K562 (cell line): ENCODE measurements around the gene CASP7. TPM values are rescaled to one million over a fixed set of nuclear protein-coding genes. Genes with fewer than 3 reads are reported as not detected.

Experiments used
- ATAC-seq: fragments of 200-7000 bp; cut with Tn5 transposase; 3 replicates; pipeline ENCODE4 v1.9.1; 2020; ENCODE audit warnings: moderate library complexity
- BruUV-seq: library from RNA; stranded (reverse); fragments of 400-500 nt; replicated peaks from 2 replicates; lab custom pipeline; 2021; lab: Mats Ljungman, UMichigan
- CTCF ChIA-PET: fragments of 300-600 bp; formaldehyde crosslinking; extraction: SDS; loops from one replicate; lab custom pipeline; 2021; ENCODE audit warnings: low intra/inter-chr PET ratio; lab: Yijun Ruan, JAX
- POLR2A ChIA-PET: fragments of 300-600, 350-650 bp; sonication (Branson Sonifier 250); formaldehyde crosslinking; extraction: SDS; loops from one replicate; lab custom pipeline; 2021; ENCODE audit warnings: antibody characterized with exemption, inconsistent platforms; lab: Yijun Ruan, JAX
- DNase-seq, 4 experiments: peaks; one replicate each; pipeline versions ENCODE4 v3.0.0 to v3.0.0-alpha.2; 2011 to 2018; ENCODE audit warnings: low spot score in 3 of 4, mixed read lengths in 3 of 4; ENCODE audit errors: extremely low read depth in 1 of 4
- FAIRE-seq: peaks from 2 replicates; lab custom pipeline; 2011; peaks lifted over from hg19 to GRCh38; lab: Jason Lieb, UNC
- H2AFZ ChIP-seq: 2 replicates; pipeline ENCODE4 v1.6.0; 2011; ENCODE audit warnings: low read depth, low read length, control low read depth, inconsistent platforms
- H3K27ac ChIP-seq: fragments of 200-600 bp; 3 replicates; pipeline ENCODE4 v1.8.0; 2011; ENCODE audit warnings: low read depth, mild to moderate bottlenecking, control low read depth, inconsistent platforms, low read length, moderate library complexity, mixed read lengths; ENCODE audit errors: extremely low read depth
- H3K27me3 ChIP-seq, 2 experiments: fragments of 300-600 bp in 1 of 2; 2 replicates in 1 of 2; 3 replicates in 1 of 2; pipeline versions ENCODE4 v1.6.0 to v1.8.0; 2011; ENCODE audit warnings: inconsistent platforms in 2 of 2, low read length in 2 of 2, mild to moderate bottlenecking in 1 of 2, mixed read lengths in 1 of 2, moderate library complexity in 1 of 2; ENCODE audit not compliant: control insufficient read depth in 2 of 2, insufficient read depth in 2 of 2
- H3K36me3 ChIP-seq: fragments of 300-600 bp; 3 replicates; pipeline ENCODE4 v1.8.0; 2011; ENCODE audit warnings: mild to moderate bottlenecking, low read length, inconsistent platforms; ENCODE audit not compliant: control insufficient read depth, insufficient read depth
- H3K4me1 ChIP-seq, 2 experiments: fragments of 200-600 bp in 1 of 2; replicated peaks in 1 of 2; 2 replicates in 1 of 2; 3 replicates in 1 of 2; pipeline versions ENCODE4 v1.5.1 to v1.8.0; 2011; ENCODE audit warnings: inconsistent platforms in 2 of 2, low read length in 2 of 2, mild to moderate bottlenecking in 1 of 2, mixed read lengths in 1 of 2, moderate library complexity in 1 of 2; ENCODE audit not compliant: control insufficient read depth in 2 of 2, insufficient read depth in 2 of 2
- H3K4me2 ChIP-seq: 2 replicates; pipeline ENCODE4 v1.6.1; 2011; ENCODE audit warnings: low read length, control low read depth, inconsistent platforms, mixed read lengths; ENCODE audit not compliant: insufficient read depth
- H3K4me3 ChIP-seq: fragments of 200-600 bp; sonication (generic), shearing (Covaris generic); 2 replicates; pipeline ENCODE4 v1.5.1; 2016; ENCODE audit warnings: control low read depth, inconsistent platforms
- H3K79me2 ChIP-seq: fragments of 200-600 bp; 3 replicates; pipeline ENCODE4 v1.8.0; 2011; ENCODE audit warnings: low read length, inconsistent platforms; ENCODE audit not compliant: control insufficient read depth, insufficient read depth
- H3K9ac ChIP-seq, 2 experiments: 2 replicates each; pipeline versions ENCODE4 v1.6.0 to v1.6.1; 2011; ENCODE audit warnings: low read depth in 2 of 2, low read length in 2 of 2, control low read depth in 1 of 2, inconsistent platforms in 1 of 2, mild to moderate bottlenecking in 1 of 2, mixed read lengths in 1 of 2; ENCODE audit not compliant: insufficient read depth in 1 of 2
- H3K9me1 ChIP-seq: one replicate; pipeline ENCODE4 v1.6.0; 2011; ENCODE audit warnings: inconsistent platforms, mild to moderate bottlenecking, low read length, moderate library complexity; ENCODE audit not compliant: control insufficient read depth, insufficient read depth
- H3K9me3 ChIP-seq: replicated peaks from 2 replicates; pipeline ENCODE4 v1.5.1; 2011; ENCODE audit warnings: low read depth, low read length, inconsistent platforms; ENCODE audit not compliant: control insufficient read depth, insufficient read depth
- H4K20me1 ChIP-seq: replicated peaks from 2 replicates; pipeline ENCODE4 v1.6.1; 2011; ENCODE audit warnings: low read length, inconsistent platforms, mixed read lengths; ENCODE audit not compliant: control insufficient read depth, insufficient read depth
- CBX3 ChIP-seq, 2 experiments: IDR thresholded peaks; 1 replicate in 1 of 2; 2 replicates in 1 of 2; pipeline ENCODE4 v1.6.1; 2012; ENCODE audit warnings: inconsistent platforms in 2 of 2, low read length in 2 of 2, borderline replicate concordance in 1 of 2, control low read depth in 1 of 2
- ZNF232 ChIP-seq: sonication (generic); formaldehyde crosslinking; IDR thresholded peaks from 2 replicates; pipeline ENCODE4 v1.8.0; 2022; ENCODE audit warnings: mild to moderate bottlenecking, missing genetic modification reagents
- WGBS: fragments of 100-300 bp; shearing (Covaris generic); methylation state at CpG from one replicate; pipeline ENCODE4 v1.1.6; 2016; ENCODE audit warnings: low coverage, mixed read lengths; ENCODE audit not compliant: insufficient coverage; ENCODE audit errors: missing lambda C conversion rate; 5-methylcytosine and 5-hydroxymethylcytosine counted together
- in situ Hi-C: fragments of 300-500 bp; cut with MboI; formaldehyde crosslinking; loops from 4 replicates; pipeline ENCODE4 v1.15.0; 2018; ENCODE audit warnings: inconsistent platforms, mixed read lengths
- intact Hi-C: fragments of 100-400 bp; cut with micrococcal nuclease; formaldehyde crosslinking; loops from 2 replicates; pipeline ENCODE4 v1.14.2; 2022
- polyA plus RNA-seq, 8 experiments: library from polyadenylated mRNA; depleted of rRNA in 4 of 8; stranded (reverse) in 5 of 8; unstranded in 3 of 8; fragments of >200 nt; fragmentation: Nextera tagmentation in 2 of 8; fragmentation: Illumina TruSeq in 1 of 8; extraction: Ambion mirVana in 2 of 8; extraction: Trizol in 1 of 8; gene quantifications; 2 replicates each; pipeline versions ENCODE4 v1.2.1 to v1.2.3, GENCODE V29; 2011 to 2014; ENCODE audit warnings: inconsistent platforms in 1 of 8, missing spikeins in 1 of 8
- total RNA-seq, 7 experiments: library from RNA; depleted of rRNA in 6 of 7; stranded (reverse); fragments of >200 nt in 6 of 7; fragmentation: Illumina TruSeq in 2 of 7; extraction: Trizol in 2 of 7; gene quantifications; 2 replicates each; pipeline versions ENCODE4 v1.2.1 to v1.2.3, GENCODE V29; 2011 to 2021; ENCODE audit warnings: low replicate concordance in 1 of 7
- TF ChIP-seq, protein P1 (sequence below), 2 experiments: fragments of 450-650 bp; formaldehyde crosslinking in 1 of 2; IDR thresholded peaks; 2 replicates each; pipeline versions ENCODE4 v1.4.0 to v1.6.1; 2014 to 2020; ENCODE audit warnings: mild to moderate bottlenecking in 2 of 2, borderline replicate concordance in 1 of 2, low read depth in 1 of 2

The CASP7 gene
- total and polyA plus RNA-seq, 9 of the 15 experiments (the other 6 are each of a cell fraction or from before 2014, with no cell fraction given): 2.2 to 23.3 (median 9.0) TPM

GRCh38 chr10:113716109-113716910 is 36.6 kb downstream of the CASP7 start:
- ChIA-PET CTCF (no interaction called here), POLR2A (no interaction called here)
- Histone ChIP-seq H3K9ac (no peak overlapping the region), H3K4me2 (no peak overlapping the region), H3K9me3 (no peaks in the 10 kb centered on the region), H3K36me3 (no peaks in the 10 kb centered on the region), H3K27ac (no peak overlapping the region), H3K4me1 (no peaks in the 10 kb centered on the region; a peak in 2 of 5 replicates), H3K27me3 (peaks cover 5% of the 10 kb centered on the region in 2 experiments; a peak in 4 of 5 replicates), H4K20me1 (no peaks in the 10 kb centered on the region), H3K79me2 (no peaks in the 10 kb centered on the region), H2AFZ (no peak overlapping the region), H3K9me1 (no peaks in the 10 kb centered on the region), H3K4me3 (no peak overlapping the region)
- ATAC-seq (no peak), FAIRE-seq (no peak), DNase-seq (no peak)
- 9% methylated on average over 2 of the region's 2 CpGs for WGBS
- in situ Hi-C loops (no loop called here), intact Hi-C loops (no loop called here)
- TF ChIP-seq CBX3 (IDR thresholded peaks at IDR 0.05; ENCODE audit: borderline replicate concordance in 1 of 2, low read length in 2 of 2) (no peak), ZNF232 (CRISPR knock-in tag) (no peak)
- TF ChIP-seq, protein P1, sequence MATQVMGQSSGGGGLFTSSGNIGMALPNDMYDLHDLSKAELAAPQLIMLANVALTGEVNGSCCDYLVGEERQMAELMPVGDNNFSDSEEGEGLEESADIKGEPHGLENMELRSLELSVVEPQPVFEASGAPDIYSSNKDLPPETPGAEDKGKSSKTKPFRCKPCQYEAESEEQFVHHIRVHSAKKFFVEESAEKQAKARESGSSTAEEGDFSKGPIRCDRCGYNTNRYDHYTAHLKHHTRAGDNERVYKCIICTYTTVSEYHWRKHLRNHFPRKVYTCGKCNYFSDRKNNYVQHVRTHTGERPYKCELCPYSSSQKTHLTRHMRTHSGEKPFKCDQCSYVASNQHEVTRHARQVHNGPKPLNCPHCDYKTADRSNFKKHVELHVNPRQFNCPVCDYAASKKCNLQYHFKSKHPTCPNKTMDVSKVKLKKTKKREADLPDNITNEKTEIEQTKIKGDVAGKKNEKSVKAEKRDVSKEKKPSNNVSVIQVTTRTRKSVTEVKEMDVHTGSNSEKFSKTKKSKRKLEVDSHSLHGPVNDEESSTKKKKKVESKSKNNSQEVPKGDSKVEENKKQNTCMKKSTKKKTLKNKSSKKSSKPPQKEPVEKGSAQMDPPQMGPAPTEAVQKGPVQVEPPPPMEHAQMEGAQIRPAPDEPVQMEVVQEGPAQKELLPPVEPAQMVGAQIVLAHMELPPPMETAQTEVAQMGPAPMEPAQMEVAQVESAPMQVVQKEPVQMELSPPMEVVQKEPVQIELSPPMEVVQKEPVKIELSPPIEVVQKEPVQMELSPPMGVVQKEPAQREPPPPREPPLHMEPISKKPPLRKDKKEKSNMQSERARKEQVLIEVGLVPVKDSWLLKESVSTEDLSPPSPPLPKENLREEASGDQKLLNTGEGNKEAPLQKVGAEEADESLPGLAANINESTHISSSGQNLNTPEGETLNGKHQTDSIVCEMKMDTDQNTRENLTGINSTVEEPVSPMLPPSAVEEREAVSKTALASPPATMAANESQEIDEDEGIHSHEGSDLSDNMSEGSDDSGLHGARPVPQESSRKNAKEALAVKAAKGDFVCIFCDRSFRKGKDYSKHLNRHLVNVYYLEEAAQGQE (IDR thresholded peaks at IDR 0.05; ENCODE audit: borderline replicate concordance): peak; percentile 30
- TF ChIP-seq, protein P1 (CRISPR knock-in tag; IDR thresholded peaks at IDR 0.05; ENCODE audit: low read depth): no peak
- BruUV-seq: no TSS peak
